NT2/D1 (cell line): Measurements from ENCODE around the gene CPN1.

Source experiments
- DNase-seq: peaks from one replicate; pipeline ENCODE4 v3.0.0-alpha.2; 2011; ENCODE audit warnings: low read depth, low spot score
- H3K27me3 ChIP-seq: 2 replicates; pipeline ENCODE4 v1.6.0; 2011; ENCODE audit warnings: mild to moderate bottlenecking; ENCODE audit not compliant: insufficient read length, insufficient read depth
- H3K36me3 ChIP-seq: 2 replicates; pipeline ENCODE4 v1.6.1; 2011; ENCODE audit warnings: mild to moderate bottlenecking, low read length, mixed read lengths; ENCODE audit not compliant: insufficient read depth, insufficient read length
- H3K4me1 ChIP-seq: 2 replicates; pipeline ENCODE4 v1.5.1; 2011; ENCODE audit not compliant: insufficient read depth, insufficient read length
- H3K4me3 ChIP-seq: 2 replicates; pipeline ENCODE4 v1.5.1; 2011; ENCODE audit warnings: low read depth; ENCODE audit not compliant: insufficient read length
- H3K9ac ChIP-seq: 2 replicates; pipeline ENCODE4 v1.6.0; 2011; ENCODE audit warnings: low read depth; ENCODE audit not compliant: insufficient read length
- H3K9me3 ChIP-seq: 2 replicates; pipeline ENCODE4 v1.5.1; 2011; ENCODE audit warnings: mild to moderate bottlenecking, low read length; ENCODE audit not compliant: insufficient read depth
- SUZ12 ChIP-seq: IDR thresholded peaks from 2 replicates; pipeline ENCODE4 v1.6.1; 2011; ENCODE audit not compliant: insufficient read length, insufficient read depth; ENCODE audit errors: extremely low read depth
- YY1 ChIP-seq: IDR thresholded peaks from 2 replicates; pipeline ENCODE4 v1.6.1; 2011; ENCODE audit not compliant: insufficient read length, insufficient read depth
- ZNF274 ChIP-seq: IDR thresholded peaks from 2 replicates; pipeline ENCODE4 v1.6.1; 2011; ENCODE audit warnings: mild to moderate bottlenecking, low read depth, low read length

The CPN1 gene

DNA sequence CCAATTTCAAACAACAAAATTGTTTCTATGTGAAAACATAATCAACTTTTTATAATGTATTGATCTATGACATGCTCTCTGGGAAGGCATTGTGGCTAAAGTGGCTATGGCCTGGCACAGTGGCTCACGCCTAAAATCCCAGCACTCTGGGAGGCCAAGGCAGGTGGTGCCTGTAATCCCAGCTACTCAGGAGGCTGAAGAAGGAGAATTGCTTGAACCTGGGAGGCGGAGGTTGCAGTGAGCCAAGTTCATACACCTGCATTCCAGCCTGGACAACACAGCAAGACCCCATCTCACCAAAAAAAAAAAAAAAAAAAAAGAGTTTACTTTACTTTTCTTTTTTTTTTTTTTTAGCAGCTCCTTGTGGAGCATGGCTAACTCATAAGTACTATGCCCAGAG, 38.9 kb upstream of the CPN1 start:
- DNase-seq = no peak
- no peaks in the 10 kb centered on the region for H3K27me3 ChIP-seq
- no peaks in the 10 kb centered on the region for H3K4me1 ChIP-seq
- no peak overlapping the region for H3K4me3 ChIP-seq
- TF ChIP-seq ZNF274 (no peak), SUZ12 (no peak), YY1 (no peak)
- no peak overlapping the region for H3K9ac ChIP-seq
- H3K9me3 ChIP-seq = no peaks in the 10 kb centered on the region
- H3K36me3 ChIP-seq = no peaks in the 10 kb centered on the region

DNA sequence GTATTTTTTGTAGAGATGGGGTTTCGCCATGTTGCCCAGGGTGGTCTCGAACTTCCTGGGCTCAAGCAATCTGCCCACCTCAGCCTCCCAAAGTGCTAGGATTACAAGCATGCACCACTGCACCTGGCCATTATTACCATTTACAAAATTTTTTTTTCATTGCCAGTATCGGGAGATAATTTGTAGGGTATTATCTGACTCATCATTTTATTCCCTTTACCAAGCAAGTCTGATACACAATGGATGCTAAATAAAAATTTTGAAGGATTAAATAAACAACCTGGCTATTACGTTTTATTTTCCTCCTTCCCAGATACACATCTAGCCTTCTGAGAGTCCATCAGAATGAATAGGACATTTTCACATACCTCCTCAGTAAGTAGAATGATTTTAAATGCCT, 38.1 kb upstream of the CPN1 start:
- H3K9ac ChIP-seq = no peak overlapping the region
- DNase-seq = no peak
- no peaks in the 10 kb centered on the region for H3K27me3 ChIP-seq
- H3K9me3 ChIP-seq = no peaks in the 10 kb centered on the region
- H3K36me3 ChIP-seq = no peaks in the 10 kb centered on the region
- no peak for TF ChIP-seq YY1
- TF ChIP-seq SUZ12 = no peak
- no peak for TF ChIP-seq ZNF274
- no peaks in the 10 kb centered on the region for H3K4me1 ChIP-seq
- no peak overlapping the region for H3K4me3 ChIP-seq

GRCh38 chr10:100114976-100115770, 33.5 kb upstream of the CPN1 start:
- DNase-seq = no peak

GRCh38 chr10:100114460-100114859, 32.8 kb upstream of the CPN1 start:
- TF ChIP-seq SUZ12 (no peak), ZNF274 (no peak), YY1 (no peak)
- DNase-seq = no peak

More at GRCh38 chr10:100114976-100115770, 33.5 kb upstream of the CPN1 start:
- no peaks in the 10 kb centered on the region for H3K36me3 ChIP-seq
- H3K4me3 ChIP-seq = no peak overlapping the region
- no peak for TF ChIP-seq YY1
- TF ChIP-seq SUZ12 = no peak
- TF ChIP-seq ZNF274 = no peak
- H3K27me3 ChIP-seq = no peaks in the 10 kb centered on the region
- no peaks in the 10 kb centered on the region for H3K9me3 ChIP-seq
- H3K9ac ChIP-seq = no peak overlapping the region
- H3K4me1 ChIP-seq = no peaks in the 10 kb centered on the region

GRCh38 chr10:100109670-100110069, 28.0 kb upstream of the CPN1 start:
- no peak for DNase-seq
- no peaks in the 10 kb centered on the region for H3K27me3 ChIP-seq
- no peak for TF ChIP-seq YY1
- TF ChIP-seq ZNF274 = no peak
- TF ChIP-seq SUZ12 = no peak
- no peaks in the 10 kb centered on the region for H3K36me3 ChIP-seq
- no peak overlapping the region for H3K9ac ChIP-seq
- peaks cover 2% of the 10 kb centered on the region for H3K4me1 ChIP-seq
- H3K4me3 ChIP-seq = no peak overlapping the region
- no peaks in the 10 kb centered on the region for H3K9me3 ChIP-seq

More at GRCh38 chr10:100114460-100114859, 32.8 kb upstream of the CPN1 start:
- Histone ChIP-seq H3K9ac (no peak overlapping the region), H3K9me3 (no peaks in the 10 kb centered on the region), H3K36me3 (no peaks in the 10 kb centered on the region), H3K4me1 (no peaks in the 10 kb centered on the region), H3K4me3 (no peak overlapping the region), H3K27me3 (no peaks in the 10 kb centered on the region)

GRCh38 chr10:100106865-100107264, 25.2 kb upstream of the CPN1 start:
- Histone ChIP-seq H3K9ac (no peak overlapping the region), H3K4me3 (no peak overlapping the region), H3K36me3 (no peaks in the 10 kb centered on the region), H3K4me1 (peaks cover 2% of the 10 kb centered on the region), H3K27me3 (no peaks in the 10 kb centered on the region), H3K9me3 (no peaks in the 10 kb centered on the region)
- no peak for TF ChIP-seq YY1
- TF ChIP-seq ZNF274 = no peak
- no peak for TF ChIP-seq SUZ12
- no peak for DNase-seq

- TF ChIP-seq SUZ12 = no peak
- no peak overlapping the region for H3K9ac ChIP-seq
- H3K27me3 ChIP-seq = no peaks in the 10 kb centered on the region
- DNase-seq = no peak
- H3K4me3 ChIP-seq = no peak overlapping the region
- no peaks in the 10 kb centered on the region for H3K36me3 ChIP-seq
- peaks cover 2% of the 10 kb centered on the region for H3K4me1 ChIP-seq
- H3K9me3 ChIP-seq = no peaks in the 10 kb centered on the region
Measured at GRCh38 chr10:100104300-100104699, 22.6 kb upstream of the CPN1 start.

GRCh38 chr10:100103581-100103980, 21.9 kb upstream of the CPN1 start:
- H3K36me3 ChIP-seq = no peaks in the 10 kb centered on the region
- TF ChIP-seq SUZ12 (no peak), YY1 (no peak), ZNF274 (no peak)
- DNase-seq = no peak
- no peaks in the 10 kb centered on the region for H3K9me3 ChIP-seq
- no peak overlapping the region for H3K9ac ChIP-seq
- peaks cover 2% of the 10 kb centered on the region for H3K4me1 ChIP-seq
- H3K4me3 ChIP-seq = no peak overlapping the region
- H3K27me3 ChIP-seq = no peaks in the 10 kb centered on the region
